ENCODE data around the gene FBXL13. TPM values are rescaled to one million over a fixed set of nuclear protein-coding genes. Genes with fewer than 3 reads are reported as not detected.

The FBXL13 gene
- total and polyA plus RNA-seq, 4 donors, result 2.2 to 8.9 (median 5.0) TPM

GRCh38 chr7:102830197-102830596, 244.4 kb downstream of the FBXL13 start:
- Histone ChIP-seq H3K9me3 (ENCODE audit: control insufficient read depth, insufficient read depth, low read length) (no peaks in the 10 kb centered on the region), H3K36me3 (ENCODE audit: control insufficient read depth, insufficient read depth, low read length) (no peaks in the 10 kb centered on the region), H3K27me3 (ENCODE audit: control insufficient read depth, insufficient read depth, low read length) (no peaks in the 10 kb centered on the region), H3K4me3 (ENCODE audit: low read depth, low read length) (no peak overlapping the region), H3K4me1 (ENCODE audit: control insufficient read depth, insufficient read depth, low read length) (no peaks in the 10 kb centered on the region), H3K27ac (ENCODE audit: low read depth, low read length) (peak overlapping the region; percentile 18)
- DNase-seq (ENCODE audit: low read depth in 4 of 6, low spot score in 6 of 6), result peak in 2 of 6 donors; percentile 16 to 86
- 80% methylated on average over 1 of the region's 2 CpGs for WGBS (ENCODE audit: insufficient coverage)

- Histone ChIP-seq H3K9me3 (ENCODE audit: control insufficient read depth, insufficient read depth, low read length) (no peaks in the 10 kb centered on the region), H3K4me1 (ENCODE audit: control insufficient read depth, insufficient read depth, low read length) (no peaks in the 10 kb centered on the region), H3K27me3 (ENCODE audit: control insufficient read depth, insufficient read depth, low read length) (no peaks in the 10 kb centered on the region), H3K4me3 (ENCODE audit: low read depth, low read length) (no peak overlapping the region), H3K27ac (ENCODE audit: low read depth, low read length) (no peak overlapping the region), H3K36me3 (ENCODE audit: control insufficient read depth, insufficient read depth, low read length) (no peaks in the 10 kb centered on the region)
- DNase-seq (ENCODE audit: low read depth in 4 of 6, low spot score in 6 of 6), result no peak
- 89% methylated on average over 3 of the region's 3 CpGs for WGBS (ENCODE audit: insufficient coverage)
Observed at GRCh38 chr7:102829075-102829474, 245.5 kb downstream of the FBXL13 start.

GRCh38 chr7:102828286-102828685, 246.3 kb downstream of the FBXL13 start:
- no peaks in the 10 kb centered on the region for H3K36me3 ChIP-seq (ENCODE audit: control insufficient read depth, insufficient read depth, low read length)
- H3K4me1 ChIP-seq (ENCODE audit: control insufficient read depth, insufficient read depth, low read length), result no peaks in the 10 kb centered on the region
- no peak overlapping the region for H3K27ac ChIP-seq (ENCODE audit: low read depth, low read length)
- H3K4me3 ChIP-seq (ENCODE audit: low read depth, low read length), result no peak overlapping the region
- no peak for DNase-seq (ENCODE audit: low read depth in 4 of 6, low spot score in 6 of 6)
- no CpG with 5 or more reads among the region's 2 CpGs for WGBS (ENCODE audit: insufficient coverage)
- no peaks in the 10 kb centered on the region for H3K9me3 ChIP-seq (ENCODE audit: control insufficient read depth, insufficient read depth, low read length)
- no peaks in the 10 kb centered on the region for H3K27me3 ChIP-seq (ENCODE audit: control insufficient read depth, insufficient read depth, low read length)

- Histone ChIP-seq H3K36me3 (ENCODE audit: control insufficient read depth, insufficient read depth, low read length) (no peaks in the 10 kb centered on the region), H3K4me1 (ENCODE audit: control insufficient read depth, insufficient read depth, low read length) (no peaks in the 10 kb centered on the region), H3K4me3 (ENCODE audit: low read depth, low read length) (no peak overlapping the region), H3K9me3 (ENCODE audit: control insufficient read depth, insufficient read depth, low read length) (no peaks in the 10 kb centered on the region), H3K27ac (ENCODE audit: low read depth, low read length) (no peak overlapping the region), H3K27me3 (ENCODE audit: control insufficient read depth, insufficient read depth, low read length) (no peaks in the 10 kb centered on the region)
- no CpG with 5 or more reads among the region's 6 CpGs for WGBS (ENCODE audit: insufficient coverage)
- no peak for DNase-seq (ENCODE audit: low read depth in 4 of 6, low spot score in 6 of 6)
Observed at GRCh38 chr7:102823390-102824119, 251.0 kb downstream of the FBXL13 start.

- Histone ChIP-seq H3K4me3 (ENCODE audit: low read depth, low read length) (no peak overlapping the region), H3K36me3 (ENCODE audit: control insufficient read depth, insufficient read depth, low read length) (no peaks in the 10 kb centered on the region), H3K4me1 (ENCODE audit: control insufficient read depth, insufficient read depth, low read length) (no peaks in the 10 kb centered on the region), H3K9me3 (ENCODE audit: control insufficient read depth, insufficient read depth, low read length) (no peaks in the 10 kb centered on the region), H3K27ac (ENCODE audit: low read depth, low read length) (no peak overlapping the region), H3K27me3 (ENCODE audit: control insufficient read depth, insufficient read depth, low read length) (no peaks in the 10 kb centered on the region)
- DNase-seq (ENCODE audit: low read depth in 4 of 6, low spot score in 6 of 6), result no peak
- WGBS (ENCODE audit: insufficient coverage), result 100% methylated on average over 2 of the region's 2 CpGs
Observed at GRCh38 chr7:102821994-102822747, 252.4 kb downstream of the FBXL13 start.

- DNase-seq (ENCODE audit: low read depth in 4 of 6, low spot score in 6 of 6), result no peak
- Histone ChIP-seq H3K36me3 (ENCODE audit: control insufficient read depth, insufficient read depth, low read length) (no peaks in the 10 kb centered on the region), H3K27ac (ENCODE audit: low read depth, low read length) (no peak overlapping the region), H3K4me3 (ENCODE audit: low read depth, low read length) (no peak overlapping the region), H3K4me1 (ENCODE audit: control insufficient read depth, insufficient read depth, low read length) (no peaks in the 10 kb centered on the region), H3K27me3 (ENCODE audit: control insufficient read depth, insufficient read depth, low read length) (no peaks in the 10 kb centered on the region), H3K9me3 (ENCODE audit: control insufficient read depth, insufficient read depth, low read length) (no peaks in the 10 kb centered on the region)
- 47% methylated on average over 2 of the region's 2 CpGs for WGBS (ENCODE audit: insufficient coverage)
Observed at GRCh38 chr7:102819151-102819550, 255.4 kb downstream of the FBXL13 start.

GRCh38 chr7:102817616-102818573, 256.7 kb downstream of the FBXL13 start:
- no peak for DNase-seq (ENCODE audit: low read depth in 4 of 6, low spot score in 6 of 6)
- Histone ChIP-seq H3K4me1 (ENCODE audit: control insufficient read depth, insufficient read depth, low read length) (no peaks in the 10 kb centered on the region), H3K27me3 (ENCODE audit: control insufficient read depth, insufficient read depth, low read length) (no peaks in the 10 kb centered on the region), H3K36me3 (ENCODE audit: control insufficient read depth, insufficient read depth, low read length) (no peaks in the 10 kb centered on the region), H3K27ac (ENCODE audit: low read depth, low read length) (no peak overlapping the region), H3K4me3 (ENCODE audit: low read depth, low read length) (no peak overlapping the region), H3K9me3 (ENCODE audit: control insufficient read depth, insufficient read depth, low read length) (no peaks in the 10 kb centered on the region)
- WGBS (ENCODE audit: insufficient coverage), result no CpG with 5 or more reads among the region's 4 CpGs

- no peaks in the 10 kb centered on the region for H3K4me1 ChIP-seq (ENCODE audit: control insufficient read depth, insufficient read depth, low read length)
- 100% methylated on average over 1 of the region's 4 CpGs for WGBS (ENCODE audit: insufficient coverage)
- H3K9me3 ChIP-seq (ENCODE audit: control insufficient read depth, insufficient read depth, low read length), result no peaks in the 10 kb centered on the region
- no peak overlapping the region for H3K27ac ChIP-seq (ENCODE audit: low read depth, low read length)
- DNase-seq (ENCODE audit: low read depth in 4 of 6, low spot score in 6 of 6), result no peak
- H3K4me3 ChIP-seq (ENCODE audit: low read depth, low read length), result no peak overlapping the region
- H3K27me3 ChIP-seq (ENCODE audit: control insufficient read depth, insufficient read depth, low read length), result no peaks in the 10 kb centered on the region
- peaks cover 2% of the 10 kb centered on the region for H3K36me3 ChIP-seq (ENCODE audit: control insufficient read depth, insufficient read depth, low read length)
Observed at GRCh38 chr7:102814025-102814471, 260.5 kb downstream of the FBXL13 start.

Data from spinal cord (tissue), 10 donors.